ENCODE data around the gene IGF2. TPM values are rescaled to one million over a fixed set of nuclear protein-coding genes. Genes with fewer than 3 reads are reported as not detected.

IGF2 gene
- total RNA-seq, 1 donor from 2014 or later: 21.5 TPM

DNA sequence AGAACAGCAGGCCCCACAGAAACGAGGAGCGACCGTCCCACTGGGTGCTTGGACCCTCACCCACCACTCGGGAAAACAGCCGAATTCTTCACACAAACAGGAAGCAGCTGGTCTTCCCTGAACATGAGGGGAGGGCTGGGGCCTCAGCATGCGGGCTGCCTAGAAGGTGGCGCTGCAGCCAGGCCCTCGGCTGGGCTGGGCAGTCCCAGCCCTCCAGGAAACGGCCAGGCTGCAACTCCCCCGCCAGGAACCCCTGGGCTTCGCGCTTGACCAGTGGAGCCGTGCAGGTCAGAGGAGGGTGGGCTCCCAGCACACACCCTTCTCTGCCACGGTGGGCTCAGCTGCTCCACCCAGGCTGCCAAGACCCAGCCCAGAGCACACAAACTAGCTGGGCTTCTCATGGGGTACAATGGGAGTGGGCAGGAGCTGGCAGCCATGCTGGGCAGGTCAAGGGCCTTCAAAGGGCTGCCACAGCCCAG lies 29.6 kb downstream of the IGF2 start:
- H3K27ac Mint-ChIP-seq (ENCODE audit: unreplicated experiment): no peak overlapping the region
- no peak overlapping the region for H3K4me3 Mint-ChIP-seq (ENCODE audit: unreplicated experiment)
- TF ChIP-seq, protein P1, sequence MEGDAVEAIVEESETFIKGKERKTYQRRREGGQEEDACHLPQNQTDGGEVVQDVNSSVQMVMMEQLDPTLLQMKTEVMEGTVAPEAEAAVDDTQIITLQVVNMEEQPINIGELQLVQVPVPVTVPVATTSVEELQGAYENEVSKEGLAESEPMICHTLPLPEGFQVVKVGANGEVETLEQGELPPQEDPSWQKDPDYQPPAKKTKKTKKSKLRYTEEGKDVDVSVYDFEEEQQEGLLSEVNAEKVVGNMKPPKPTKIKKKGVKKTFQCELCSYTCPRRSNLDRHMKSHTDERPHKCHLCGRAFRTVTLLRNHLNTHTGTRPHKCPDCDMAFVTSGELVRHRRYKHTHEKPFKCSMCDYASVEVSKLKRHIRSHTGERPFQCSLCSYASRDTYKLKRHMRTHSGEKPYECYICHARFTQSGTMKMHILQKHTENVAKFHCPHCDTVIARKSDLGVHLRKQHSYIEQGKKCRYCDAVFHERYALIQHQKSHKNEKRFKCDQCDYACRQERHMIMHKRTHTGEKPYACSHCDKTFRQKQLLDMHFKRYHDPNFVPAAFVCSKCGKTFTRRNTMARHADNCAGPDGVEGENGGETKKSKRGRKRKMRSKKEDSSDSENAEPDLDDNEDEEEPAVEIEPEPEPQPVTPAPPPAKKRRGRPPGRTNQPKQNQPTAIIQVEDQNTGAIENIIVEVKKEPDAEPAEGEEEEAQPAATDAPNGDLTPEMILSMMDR (IDR thresholded peaks at IDR 0.05; ENCODE audit: partially characterized antibody, unreplicated experiment): no peak
- DNase-seq: peak; percentile 18
- H3K4me1 Mint-ChIP-seq (ENCODE audit: low read depth, unreplicated experiment): no peaks in the 10 kb centered on the region
- H3K36me3 Mint-ChIP-seq (ENCODE audit: unreplicated experiment): no peaks in the 10 kb centered on the region
- peaks cover 3% of the 10 kb centered on the region for H3K9me3 Mint-ChIP-seq (ENCODE audit: unreplicated experiment)
- H3K27me3 Mint-ChIP-seq (ENCODE audit: unreplicated experiment): no peaks in the 10 kb centered on the region

GRCh38 chr11:2108675-2109491 lies 30.3 kb downstream of the IGF2 start:
- Mint-ChIP-seq H3K4me1 (ENCODE audit: low read depth, unreplicated experiment) (no peaks in the 10 kb centered on the region), H3K36me3 (ENCODE audit: unreplicated experiment) (peaks cover 4% of the 10 kb centered on the region), H3K27ac (ENCODE audit: unreplicated experiment) (no peak overlapping the region), H3K4me3 (ENCODE audit: unreplicated experiment) (no peak overlapping the region), H3K27me3 (ENCODE audit: unreplicated experiment) (peaks cover 3% of the 10 kb centered on the region), H3K9me3 (ENCODE audit: unreplicated experiment) (peaks cover 3% of the 10 kb centered on the region)
- TF ChIP-seq, protein P1 (IDR thresholded peaks at IDR 0.05; ENCODE audit: partially characterized antibody, unreplicated experiment): no peak
- DNase-seq: no peak

DNA sequence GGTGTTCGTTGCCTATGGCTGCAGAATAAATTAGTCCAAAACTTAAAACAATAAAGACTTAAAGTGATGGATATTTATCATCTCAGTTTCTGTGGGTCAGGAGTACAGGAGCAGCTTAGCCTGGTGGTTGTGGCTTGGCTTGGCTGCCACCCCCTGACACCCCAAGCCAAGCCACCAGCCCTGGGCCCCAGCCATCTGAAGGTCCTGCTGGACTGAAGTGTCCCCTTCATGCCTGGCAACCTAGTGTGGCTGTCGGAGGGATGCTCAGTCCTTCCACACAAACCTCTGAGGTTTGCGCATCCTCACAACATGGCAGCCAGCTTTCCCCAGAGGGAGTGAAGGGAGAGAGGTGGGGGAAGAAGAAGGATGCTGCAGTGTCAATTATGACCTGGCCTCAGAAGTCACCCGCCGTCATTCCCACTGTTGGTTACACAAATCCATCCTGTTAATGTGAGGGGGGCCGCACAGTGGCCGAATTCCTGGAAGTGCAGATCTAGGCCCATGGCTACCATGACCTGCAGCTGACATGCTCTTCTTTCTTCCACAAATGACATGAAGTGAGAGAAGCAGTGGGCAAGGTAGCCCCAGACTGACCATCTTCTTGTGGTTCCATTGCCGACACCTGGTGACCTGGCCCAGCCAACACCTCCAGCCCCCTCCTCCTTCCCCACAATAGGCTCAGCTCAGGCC lies 31.1 kb downstream of the IGF2 start:
- H3K36me3 Mint-ChIP-seq (ENCODE audit: unreplicated experiment): peaks cover 4% of the 10 kb centered on the region
- peaks cover 3% of the 10 kb centered on the region for H3K9me3 Mint-ChIP-seq (ENCODE audit: unreplicated experiment)
- no peaks in the 10 kb centered on the region for H3K4me1 Mint-ChIP-seq (ENCODE audit: low read depth, unreplicated experiment)
- TF ChIP-seq, protein P1 (IDR thresholded peaks at IDR 0.05; ENCODE audit: partially characterized antibody, unreplicated experiment): no peak
- H3K27me3 Mint-ChIP-seq (ENCODE audit: unreplicated experiment): peaks cover 3% of the 10 kb centered on the region
- no peak overlapping the region for H3K27ac Mint-ChIP-seq (ENCODE audit: unreplicated experiment)
- H3K4me3 Mint-ChIP-seq (ENCODE audit: unreplicated experiment): no peak overlapping the region
- DNase-seq: no peak

DNA sequence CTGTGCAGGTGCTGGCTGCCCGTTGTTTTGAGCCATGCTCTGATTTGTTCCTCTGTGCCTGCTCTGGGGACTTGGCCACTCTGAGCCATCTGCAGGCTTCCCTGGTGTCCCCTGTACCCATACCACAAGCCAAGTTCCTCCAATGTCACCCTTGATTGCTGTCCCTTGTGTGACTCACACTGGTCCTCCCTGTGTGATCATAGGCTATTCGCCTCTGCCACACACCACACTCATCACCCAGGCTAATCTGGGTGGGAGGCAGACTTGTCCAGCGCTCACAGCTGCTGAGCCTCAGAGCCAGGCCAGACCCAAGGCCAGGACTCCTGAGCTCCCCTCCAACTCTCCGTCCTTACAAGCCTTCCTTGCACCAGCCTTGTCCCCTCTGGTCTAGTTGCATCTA lies 31.7 kb downstream of the IGF2 start:
- Mint-ChIP-seq H3K4me3 (ENCODE audit: unreplicated experiment) (no peak overlapping the region), H3K27ac (ENCODE audit: unreplicated experiment) (no peak overlapping the region), H3K27me3 (ENCODE audit: unreplicated experiment) (peaks cover 3% of the 10 kb centered on the region), H3K36me3 (ENCODE audit: unreplicated experiment) (peaks cover 4% of the 10 kb centered on the region), H3K9me3 (ENCODE audit: unreplicated experiment) (peaks cover 3% of the 10 kb centered on the region), H3K4me1 (ENCODE audit: low read depth, unreplicated experiment) (no peaks in the 10 kb centered on the region)
- no peak for DNase-seq
- TF ChIP-seq, protein P1 (IDR thresholded peaks at IDR 0.05; ENCODE audit: partially characterized antibody, unreplicated experiment): no peak
